Testis (tissue), 2 donors: ENCODE measurements around the gene TYK2.

ENCODE experiments used
- CTCF ChIP-seq, 3 experiments: fragments of 450-650 bp in 2 of 3; fragments of 200-600 bp in 1 of 3; sonication (generic) in 1 of 3; IDR thresholded peaks; one replicate each; pipeline ENCODE4 v1.5.1; 2016 to 2019; ENCODE audit warnings: antibody characterized with exemption in 3 of 3, mild to moderate bottlenecking in 2 of 3, moderate library complexity in 1 of 3
- POLR2A ChIP-seq: fragments of 450-650 bp; IDR thresholded peaks from one replicate; pipeline ENCODE4 v1.6.1; 2017; ENCODE audit warnings: antibody characterized with exemption, mild to moderate bottlenecking, moderate library complexity

- TF ChIP-seq CTCF (IDR thresholded peaks at IDR 0.05): no peak
- no peak for TF ChIP-seq POLR2A
These were observed 63.1 kb downstream of the TYK2 start for GRCh38 chr19:10317045-10317856.
